Esophagus squamous epithelium (tissue), 4 donors: ENCODE measurements around the gene LEFTY1.

Experiments
- CTCF ChIP-seq, 6 experiments: fragments of 450-650 bp in 4 of 6; fragments of 200-600 bp in 2 of 6; sonication (generic) in 2 of 6; IDR thresholded peaks; one replicate each; pipeline ENCODE4 v1.5.1; 2016 to 2019; ENCODE audit warnings: antibody characterized with exemption in 6 of 6, mild to moderate bottlenecking in 4 of 6, moderate library complexity in 4 of 6
- POLR2A ChIP-seq, 4 donors: fragments of 450-650 bp; IDR thresholded peaks; one replicate each; pipeline ENCODE4 v1.6.1; 2017; ENCODE audit warnings: antibody characterized with exemption in 4 of 4, mild to moderate bottlenecking in 4 of 4, moderate library complexity in 3 of 4

- no peak for TF ChIP-seq POLR2A (IDR thresholded peaks at IDR 0.05)
- TF ChIP-seq CTCF (IDR thresholded peaks at IDR 0.05), result no peak
Observed at GRCh38 chr1:225928186-225929175, 39.5 kb upstream of the LEFTY1 start.
